Activated CD8-positive, alpha-beta memory T cell treated with anti-CD3 and anti-CD28 coated beads for 4 hours (primary cell): Measurements from ENCODE around the gene ITFG1.
"Not testable (repeated sequence)": the region's sequence is repeated elsewhere in the genome, so short reads cannot be mapped to it uniquely, and the experiment has no call there.

Source experiments
- DNase-seq, 2 donors: peaks; one replicate each; pipeline ENCODE4 v3.0.0-alpha.2; 2020; ENCODE audit warnings: low read depth in 2 of 2

Gene ITFG1

GRCh38 chr16:47416869-47417268 is 44.0 kb downstream of the ITFG1 start:
- no peak for DNase-seq

GRCh38 chr16:47413041-47413440 is 47.8 kb downstream of the ITFG1 start:
- no peak for DNase-seq

- DNase-seq, result no peak
These were observed 52.4 kb downstream of the ITFG1 start for GRCh38 chr16:47408491-47408890.

- no peak for DNase-seq
These were observed 64.9 kb downstream of the ITFG1 start for GRCh38 chr16:47395733-47396498.

- DNase-seq, result no peak
These were observed 68.8 kb downstream of the ITFG1 start for GRCh38 chr16:47392081-47392480.

- DNase-seq, result no peak
These were observed 72.2 kb downstream of the ITFG1 start for GRCh38 chr16:47388705-47389104.

- no peak for DNase-seq
These were observed 73.7 kb downstream of the ITFG1 start for GRCh38 chr16:47387026-47387734.

GRCh38 chr16:47386201-47386718 is 74.6 kb downstream of the ITFG1 start:
- no peak for DNase-seq

GRCh38 chr16:47382362-47382761 is 78.5 kb downstream of the ITFG1 start:
- no peak for DNase-seq

- no peak for DNase-seq
These were observed 83.7 kb downstream of the ITFG1 start for GRCh38 chr16:47377154-47377553.

GRCh38 chr16:47375423-47375822 is 85.4 kb downstream of the ITFG1 start:
- DNase-seq, result no peak

GRCh38 chr16:47374629-47375028 is 86.2 kb downstream of the ITFG1 start:
- DNase-seq, result no peak

GRCh38 chr16:47371271-47372014 is 89.4 kb downstream of the ITFG1 start:
- no peak for DNase-seq

GRCh38 chr16:47370536-47370935 is 90.3 kb downstream of the ITFG1 start:
- DNase-seq, result no peak

- DNase-seq, result no peak
These were observed 94.6 kb downstream of the ITFG1 start for GRCh38 chr16:47366228-47366627.

GRCh38 chr16:47363761-47364160 is 97.1 kb downstream of the ITFG1 start:
- no peak for DNase-seq

GRCh38 chr16:47359478-47359877 is 101.4 kb downstream of the ITFG1 start:
- DNase-seq, result no peak

GRCh38 chr16:47358816-47359215 is 102.0 kb downstream of the ITFG1 start:
- DNase-seq, result no peak

- DNase-seq, result not testable (repeated sequence)
These were observed 111.8 kb downstream of the ITFG1 start for GRCh38 chr16:47349029-47349428.

- DNase-seq, result not testable (repeated sequence)
These were observed 113.7 kb downstream of the ITFG1 start for GRCh38 chr16:47347021-47347696.

- DNase-seq, result no peak
These were observed 118.8 kb downstream of the ITFG1 start for GRCh38 chr16:47342055-47342454.

- DNase-seq, result not testable (repeated sequence)
These were observed 130.3 kb downstream of the ITFG1 start for GRCh38 chr16:47330562-47330961.
